Choroid plexus epithelial cell (primary cell): Measurements from ENCODE around the gene PRKACG.

Source experiments
- DNase-seq: peaks from one replicate; pipeline ENCODE4 v3.0.0-alpha.2; 2010; ENCODE audit warnings: low read depth
- H3K4me3 ChIP-seq: 2 replicates; pipeline ENCODE4 v1.5.1; 2011; ENCODE audit warnings: low read depth, mild to moderate bottlenecking, control low read depth, low read length, moderate library complexity
- CTCF ChIP-seq: conservative IDR thresholded peaks from 2 replicates; pipeline ENCODE4 v1.5.1; 2011; ENCODE audit warnings: low read depth, mild to moderate bottlenecking, control low read depth, inconsistent platforms, low read length, moderate library complexity

The PRKACG gene

GRCh38 chr9:69013382-69013727 is 558 bp downstream of the PRKACG start:
- DNase-seq = no peak
- no peak for TF ChIP-seq CTCF
- no peak overlapping the region for H3K4me3 ChIP-seq

GRCh38 chr9:69012696-69013381 is 1.1 kb downstream of the PRKACG start:
- no peak for TF ChIP-seq CTCF
- no peak for DNase-seq
- H3K4me3 ChIP-seq = no peak overlapping the region

GRCh38 chr9:69009708-69010107 is 4.2 kb downstream of the PRKACG start:
- no peak overlapping the region for H3K4me3 ChIP-seq
- TF ChIP-seq CTCF = no peak
- DNase-seq = no peak

GRCh38 chr9:69004836-69005235 is 9.1 kb downstream of the PRKACG start:
- no peak overlapping the region for H3K4me3 ChIP-seq
- no peak for TF ChIP-seq CTCF
- no peak for DNase-seq

GRCh38 chr9:69003051-69003450 is 10.9 kb downstream of the PRKACG start:
- no peak for DNase-seq
- H3K4me3 ChIP-seq = no peak overlapping the region
- no peak for TF ChIP-seq CTCF

- TF ChIP-seq CTCF = no peak
- no peak for DNase-seq
- no peak overlapping the region for H3K4me3 ChIP-seq
Measured at GRCh38 chr9:69001921-69002320, 12.0 kb downstream of the PRKACG start.

- peak; percentile 97 for TF ChIP-seq CTCF
Measured at GRCh38 chr9:68999393-69000105, 14.4 kb downstream of the PRKACG start.

More at GRCh38 chr9:68999393-69000105, 14.4 kb downstream of the PRKACG start:
- H3K4me3 ChIP-seq = no peak overlapping the region
- DNase-seq = peak; percentile 88
